Right lobe of liver (tissue), 4 donors: ENCODE data around the gene ZC3H13.

ENCODE experiments used
- CTCF ChIP-seq, 4 donors: fragments of 200-600 bp in 3 of 4; fragments of 450-650 bp in 1 of 4; IDR thresholded peaks; one replicate each; pipeline versions ENCODE4 v1.5.1 to v1.8.0; 2016 to 2022; ENCODE audit warnings: antibody characterized with exemption in 4 of 4, mild to moderate bottlenecking in 2 of 4
- POLR2A ChIP-seq: fragments of 450-650 bp; IDR thresholded peaks from one replicate; pipeline ENCODE4 v1.6.1; 2017; ENCODE audit warnings: antibody characterized with exemption, mild to moderate bottlenecking
- donor health status: DM: no; HTN: no; CAD: no.
- donor health status: DM: no; HTN: no; CAD: no.
- donor health status: DM: no; HTN: yes; CAD: no.

GRCh38 chr13:46043647-46044046 lies 8.9 kb downstream of the ZC3H13 start:
- TF ChIP-seq CTCF (IDR thresholded peaks at IDR 0.05) = no peak
- no peak for TF ChIP-seq POLR2A
